ENCODE results near the gene DPH7. TPM values are rescaled to one million over a fixed set of nuclear protein-coding genes. Genes with fewer than 3 reads are reported as not detected.

The DPH7 gene
- total and polyA plus RNA-seq, 2 experiments from 2014 or later = 28.3 to 36.9 TPM

- H3K4me3 ChIP-seq = no peak overlapping the region
- peaks cover 88% of the 10 kb centered on the region for H3K79me2 ChIP-seq
- H3K27ac ChIP-seq = peak overlapping the region; percentile 6
- no peak overlapping the region for H2AFZ ChIP-seq
- no peaks in the 10 kb centered on the region for H3K9me2 ChIP-seq (replicated peaks; ENCODE audit: insufficient read depth)
- H3K27me3 ChIP-seq = no peaks in the 10 kb centered on the region
- H3K9me3 ChIP-seq (ENCODE audit: low read depth) = no peaks in the 10 kb centered on the region
- H4K20me1 ChIP-seq (ENCODE audit: insufficient read depth, poor library complexity, severe bottlenecking) = peaks cover 59% of the 10 kb centered on the region
- H3K36me3 ChIP-seq (replicated peaks; ENCODE audit: insufficient read depth, low read depth) = no peaks in the 10 kb centered on the region
- 66% methylated on average over 6 of the region's 6 CpGs for WGBS (ENCODE audit: low lambda C conversion rate, missing lambda C conversion rate)
- no peak for TF ChIP-seq EZH2 (IDR thresholded peaks at IDR 0.05; ENCODE audit: borderline replicate concordance)
- TF ChIP-seq CTCF (IDR thresholded peaks at IDR 0.05; ENCODE audit: poor library complexity) = peak; percentile 21
- peak overlapping the region; percentile 81 for H3K4me2 ChIP-seq
- DNase-seq (ENCODE audit: low spot score) = no peak
- peaks cover 21% of the 10 kb centered on the region for H3K4me1 ChIP-seq (ENCODE audit: insufficient read depth)
Measured at GRCh38 chr9:137621131-137621757, 42.5 kb upstream of the DPH7 start.

GRCh38 chr9:137620581-137620980 lies 41.9 kb upstream of the DPH7 start:
- no peaks in the 10 kb centered on the region for H3K27me3 ChIP-seq
- H3K36me3 ChIP-seq (replicated peaks; ENCODE audit: insufficient read depth, low read depth) = no peaks in the 10 kb centered on the region
- H2AFZ ChIP-seq = no peak overlapping the region
- H3K4me2 ChIP-seq = peak overlapping the region; percentile 81
- H3K79me2 ChIP-seq = peaks cover 84% of the 10 kb centered on the region
- WGBS (ENCODE audit: low lambda C conversion rate, missing lambda C conversion rate) = 83% methylated on average over 7 of the region's 7 CpGs
- peaks cover 21% of the 10 kb centered on the region for H3K4me1 ChIP-seq (ENCODE audit: insufficient read depth)
- H4K20me1 ChIP-seq (ENCODE audit: insufficient read depth, poor library complexity, severe bottlenecking) = peaks cover 53% of the 10 kb centered on the region
- no peak overlapping the region for H3K4me3 ChIP-seq
- H3K27ac ChIP-seq = peak overlapping the region; percentile 6
- no peak for DNase-seq (ENCODE audit: low spot score)
- TF ChIP-seq EZH2phosphoT487 (IDR thresholded peaks at IDR 0.05; ENCODE audit: low read depth, severe bottlenecking, unreplicated experiment) = no peak
- TF ChIP-seq CTCF (IDR thresholded peaks at IDR 0.05; ENCODE audit: poor library complexity) = no peak
- TF ChIP-seq EZH2 (IDR thresholded peaks at IDR 0.05; ENCODE audit: borderline replicate concordance) = no peak
- no peaks in the 10 kb centered on the region for H3K9me2 ChIP-seq (replicated peaks; ENCODE audit: insufficient read depth)
- H3K9me3 ChIP-seq (ENCODE audit: low read depth) = no peaks in the 10 kb centered on the region

- 76% methylated on average over 4 of the region's 4 CpGs for WGBS (ENCODE audit: low lambda C conversion rate, missing lambda C conversion rate)
- peaks cover 49% of the 10 kb centered on the region for H4K20me1 ChIP-seq (ENCODE audit: insufficient read depth, poor library complexity, severe bottlenecking)
- peak overlapping the region; percentile 81 for H3K4me2 ChIP-seq
Measured at GRCh38 chr9:137620048-137620405, 41.3 kb upstream of the DPH7 start.

More at GRCh38 chr9:137620048-137620405, 41.3 kb upstream of the DPH7 start:
- TF ChIP-seq CTCF (IDR thresholded peaks at IDR 0.05; ENCODE audit: poor library complexity) = no peak
- Histone ChIP-seq H3K4me3 (peak overlapping the region; percentile 44), H2AFZ (no peak overlapping the region), H3K4me1 (ENCODE audit: insufficient read depth) (peaks cover 21% of the 10 kb centered on the region), H3K79me2 (peaks cover 82% of the 10 kb centered on the region), H3K9me2 (replicated peaks; ENCODE audit: insufficient read depth) (no peaks in the 10 kb centered on the region), H3K9me3 (ENCODE audit: low read depth) (no peaks in the 10 kb centered on the region), H3K36me3 (replicated peaks; ENCODE audit: insufficient read depth, low read depth) (no peaks in the 10 kb centered on the region), H3K27me3 (no peaks in the 10 kb centered on the region), H3K27ac (peak overlapping the region; percentile 81)
- no peak for DNase-seq (ENCODE audit: low spot score)

Data from hepatocyte (in vitro differentiated cells).